Stimulated activated CD8-positive, alpha-beta memory T cell treated with anti-CD3 and anti-CD28 coated beads, Interleukin-12 subunit alpha, Interleukin-12 subunit beta, amount 100 ng/mL, for 24 hours (primary cell): ENCODE results near the gene ISCU.
"Not testable (repeated sequence)": the region's sequence is repeated elsewhere in the genome, so short reads cannot be mapped to it uniquely, and the experiment has no call there.

ENCODE experiments used
- DNase-seq: peaks from one replicate; pipeline ENCODE4 v3.0.0-alpha.2; 2020; ENCODE audit errors: extremely low read depth

The ISCU gene

DNA sequence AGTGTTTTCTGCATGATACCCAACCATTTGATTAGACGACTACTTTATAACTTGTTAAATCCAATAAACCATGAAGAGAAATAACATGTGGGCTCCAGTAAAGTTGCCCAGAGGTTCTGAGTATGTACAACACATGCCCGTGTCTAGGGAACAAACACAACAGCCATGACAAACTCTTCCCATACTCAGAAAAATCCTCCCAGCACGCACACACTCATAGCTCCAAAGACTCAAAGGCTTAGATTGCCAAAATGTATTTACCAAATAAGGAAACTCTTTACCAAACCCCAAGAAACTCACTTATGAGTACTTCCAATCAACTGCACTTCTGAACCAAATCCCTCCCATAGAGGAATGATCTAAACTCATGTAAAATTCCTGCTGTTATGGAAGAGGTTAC, 18.7 kb upstream of the ISCU start:
- DNase-seq, result no peak

DNA sequence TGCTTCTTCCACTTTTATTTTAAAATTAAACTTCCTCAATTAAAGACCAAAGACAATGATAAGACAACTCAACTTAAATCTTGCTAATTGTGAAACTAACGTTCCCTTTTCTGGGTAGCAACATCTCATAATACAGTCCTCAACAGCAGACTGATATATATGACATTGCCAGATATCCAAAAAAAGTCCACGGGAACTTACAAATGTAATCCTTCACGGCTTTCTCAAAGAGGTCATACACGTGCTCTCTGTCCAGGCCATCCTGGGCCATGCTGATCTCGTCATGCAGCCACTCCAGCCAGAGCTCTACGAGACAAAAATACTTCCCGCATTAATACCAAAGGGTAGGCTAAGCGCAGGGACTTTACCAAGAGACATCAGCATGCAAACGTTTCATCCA, 14.7 kb upstream of the ISCU start:
- DNase-seq, result no peak

DNA sequence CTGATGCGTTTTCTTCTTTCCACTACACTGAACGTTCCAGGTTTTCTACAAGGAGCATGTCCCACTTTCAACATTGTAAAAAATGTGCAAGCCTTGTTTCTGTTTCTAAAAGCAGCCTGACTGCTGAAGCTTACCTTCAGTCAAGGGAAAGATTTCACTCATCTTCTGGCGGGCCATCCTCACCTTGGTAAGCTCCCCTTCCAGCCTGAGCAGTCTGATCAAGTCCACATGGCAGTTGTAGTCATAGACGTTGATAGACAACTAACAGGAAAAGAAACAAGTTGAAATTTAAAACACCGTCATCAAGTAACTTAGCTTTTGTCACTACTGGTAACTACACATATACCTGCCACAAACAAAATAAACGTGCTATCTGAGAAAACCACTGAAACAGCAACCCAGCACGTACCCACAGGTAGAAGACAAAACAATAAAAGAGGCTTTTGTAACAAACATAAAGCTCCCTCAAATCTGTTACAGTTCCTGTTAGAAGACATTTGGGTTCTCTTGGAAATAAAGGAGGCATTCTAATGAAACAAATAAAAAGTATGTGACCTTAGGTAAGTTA, 13.4 kb upstream of the ISCU start:
- DNase-seq, result no peak

DNA sequence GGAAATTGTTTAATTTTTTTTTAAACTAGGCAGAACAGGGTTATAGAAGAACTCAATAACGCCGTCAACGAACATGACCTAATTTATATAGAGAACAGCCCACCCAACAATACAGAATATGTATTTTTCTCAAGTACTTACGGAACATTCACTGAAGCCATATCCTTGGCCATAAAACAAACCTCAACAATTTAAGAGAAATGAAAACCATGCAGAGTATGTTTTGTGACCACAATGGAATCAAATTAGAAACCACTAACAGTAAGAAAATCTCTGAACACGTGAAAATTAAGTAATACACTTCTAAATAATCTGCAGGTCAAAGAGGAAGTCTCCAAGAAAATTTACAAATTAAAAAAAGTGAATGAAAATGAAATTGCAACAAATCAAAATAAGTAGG, 10.9 kb upstream of the ISCU start:
- no peak for DNase-seq

DNA sequence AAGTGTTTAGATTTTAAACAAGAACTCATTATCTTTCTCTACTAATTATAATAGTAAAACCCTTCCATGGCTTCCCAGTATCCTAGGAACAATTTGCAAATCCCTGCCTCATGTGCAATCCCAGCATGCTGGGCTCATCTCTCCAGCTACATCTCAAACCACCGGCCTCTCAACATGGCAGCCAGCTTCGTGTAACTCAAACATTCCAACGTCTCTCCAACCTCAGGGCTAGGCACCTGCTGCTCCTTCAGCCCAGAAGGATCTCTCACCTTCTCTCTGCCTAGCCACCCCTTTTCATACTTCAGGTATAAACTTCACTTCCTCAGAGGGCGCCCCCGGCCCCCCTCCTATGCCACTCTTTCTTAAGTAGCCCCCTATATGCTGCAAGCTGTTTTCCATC, 8.6 kb upstream of the ISCU start:
- no peak for DNase-seq

DNA sequence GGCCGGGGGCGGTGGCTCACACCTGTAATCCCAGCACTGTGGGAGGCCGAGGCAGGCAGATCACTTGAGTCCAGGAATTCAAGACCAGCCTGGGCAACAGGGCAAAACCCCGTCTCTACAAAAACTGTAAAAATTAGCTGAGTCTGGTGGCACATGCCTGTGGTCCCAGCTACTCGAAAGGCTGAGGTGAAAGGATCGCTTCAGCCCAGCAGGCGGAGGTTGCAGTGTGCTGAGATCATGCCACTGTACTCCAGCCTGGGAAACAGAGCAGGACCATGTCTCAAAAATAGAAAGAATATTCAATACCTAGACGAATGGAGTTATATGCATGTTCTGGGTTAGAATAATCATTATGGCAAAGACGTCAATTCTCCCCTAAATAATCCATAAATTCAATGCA, 7.0 kb upstream of the ISCU start:
- not testable (repeated sequence) for DNase-seq

DNA sequence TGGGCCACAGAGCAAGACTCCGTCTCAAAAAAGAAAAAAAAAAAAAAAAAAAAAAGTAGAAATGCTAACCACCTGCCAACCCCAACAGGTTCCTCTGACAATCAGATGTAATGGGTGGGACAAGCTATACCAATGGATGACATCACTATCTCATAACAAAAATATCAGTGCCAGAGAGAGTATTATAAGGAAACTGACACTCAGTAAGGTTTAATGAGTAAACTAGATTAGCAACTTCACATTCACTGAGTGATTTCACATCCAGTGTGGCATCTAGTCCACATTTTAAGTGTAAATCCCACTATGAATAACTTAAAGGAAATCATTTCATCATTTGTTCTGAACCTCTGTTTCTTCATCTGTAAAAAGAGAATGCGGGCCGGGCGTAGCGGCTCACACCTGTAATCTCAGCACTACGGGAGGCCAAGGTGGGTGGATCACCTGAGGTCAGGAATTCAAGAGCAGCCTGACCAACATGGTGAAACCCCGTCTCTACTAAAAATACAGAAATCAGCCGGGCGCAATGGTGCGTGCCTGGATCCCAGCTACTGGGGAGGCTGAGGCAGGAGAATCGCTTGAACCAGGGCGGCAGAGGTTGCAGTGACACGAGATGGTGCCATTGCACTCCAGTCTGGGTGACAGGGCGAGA, 3.3 kb upstream of the ISCU start:
- DNase-seq, result no peak

DNA sequence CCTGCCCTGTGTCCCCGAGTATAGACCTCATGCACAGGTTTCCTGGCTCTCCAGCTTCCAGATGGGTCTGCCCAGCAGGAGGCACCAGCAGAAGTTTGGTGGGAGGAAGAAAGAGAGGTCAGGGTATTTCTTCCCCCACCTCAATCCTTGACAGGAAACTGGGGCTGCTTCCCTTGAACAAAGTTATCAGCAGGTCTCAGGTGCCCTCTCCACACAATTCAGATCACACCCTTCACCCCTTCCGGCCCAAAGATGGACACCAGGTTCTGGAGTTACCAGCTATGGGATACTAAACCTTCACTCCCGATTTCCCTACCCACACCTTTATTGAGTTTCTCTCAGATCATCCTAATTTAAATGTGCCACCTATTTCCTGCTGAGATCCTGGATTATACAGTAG, 2.6 kb upstream of the ISCU start:
- DNase-seq, result no peak

DNA sequence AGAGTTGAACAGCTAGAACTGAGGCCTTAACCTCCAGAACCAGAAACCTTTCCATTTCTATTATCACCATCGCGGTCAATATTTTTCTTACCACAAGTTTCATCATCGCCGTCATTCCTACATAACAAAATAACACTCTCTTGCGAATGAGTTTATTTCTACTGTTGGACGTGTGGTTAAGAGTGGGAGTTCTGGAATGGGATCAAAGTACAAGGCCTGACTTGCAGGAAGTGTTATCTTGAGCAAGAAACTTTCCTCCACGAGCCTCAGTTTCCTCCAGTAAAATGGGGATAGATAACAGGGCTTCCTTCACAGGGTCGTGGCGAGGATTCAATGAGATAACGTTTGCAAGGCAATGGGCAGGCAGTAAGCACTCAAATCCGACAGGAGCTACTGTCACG, 2.1 kb upstream of the ISCU start:
- DNase-seq, result no peak

DNA sequence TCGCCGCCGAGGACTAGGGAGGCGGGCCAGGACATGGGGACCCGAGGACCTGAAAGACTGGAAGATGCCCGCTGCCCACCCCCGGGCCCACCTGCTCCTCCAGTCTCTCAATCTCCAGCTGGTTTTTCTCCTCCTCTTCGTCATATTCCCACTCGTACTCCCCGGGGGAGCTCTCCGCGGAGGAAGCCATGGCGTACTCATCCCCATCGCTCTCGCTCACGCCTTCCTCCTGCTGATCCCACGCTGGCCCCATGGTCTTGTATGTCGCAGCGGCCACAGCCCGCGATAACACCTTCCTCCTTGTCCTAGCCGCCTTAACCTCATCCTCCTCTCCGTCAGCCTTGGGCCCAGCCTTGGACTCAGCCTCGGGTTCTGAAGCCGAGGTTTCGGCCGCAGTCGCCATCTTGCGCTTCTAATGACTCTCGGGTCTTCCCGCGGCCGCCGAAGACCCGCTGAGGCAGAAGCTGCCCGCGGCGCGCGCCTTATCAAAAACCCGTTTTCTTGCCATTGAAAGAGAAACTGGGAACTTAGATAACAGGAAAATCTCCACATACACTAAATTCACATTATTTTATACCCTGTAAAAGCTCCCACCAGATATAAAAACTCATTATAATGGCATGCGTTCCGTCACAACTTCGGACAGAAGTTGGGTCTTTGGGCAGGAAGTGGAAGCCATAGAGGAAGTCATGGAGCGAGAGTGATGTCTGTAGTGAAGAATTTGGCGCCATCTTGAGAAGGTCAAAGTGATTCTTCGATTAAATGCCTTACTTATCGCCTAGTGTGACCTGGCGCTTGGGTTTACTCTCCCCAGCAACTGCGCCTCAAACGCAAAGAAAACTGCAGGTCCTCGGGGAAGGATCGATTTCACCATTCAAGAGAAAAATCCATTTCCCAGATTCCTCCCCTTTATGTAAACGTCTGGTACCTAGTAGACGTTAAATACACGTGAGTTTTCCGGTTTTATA, 1.4 kb upstream of the ISCU start, which contains the start of gene SART3:
TSS of gene SART3 (minus strand) at position 422 of the 968 bp plus-strand sequence. CDS start at position 403, 19 bp downstream.
- DNase-seq, result peak; percentile 52

DNA sequence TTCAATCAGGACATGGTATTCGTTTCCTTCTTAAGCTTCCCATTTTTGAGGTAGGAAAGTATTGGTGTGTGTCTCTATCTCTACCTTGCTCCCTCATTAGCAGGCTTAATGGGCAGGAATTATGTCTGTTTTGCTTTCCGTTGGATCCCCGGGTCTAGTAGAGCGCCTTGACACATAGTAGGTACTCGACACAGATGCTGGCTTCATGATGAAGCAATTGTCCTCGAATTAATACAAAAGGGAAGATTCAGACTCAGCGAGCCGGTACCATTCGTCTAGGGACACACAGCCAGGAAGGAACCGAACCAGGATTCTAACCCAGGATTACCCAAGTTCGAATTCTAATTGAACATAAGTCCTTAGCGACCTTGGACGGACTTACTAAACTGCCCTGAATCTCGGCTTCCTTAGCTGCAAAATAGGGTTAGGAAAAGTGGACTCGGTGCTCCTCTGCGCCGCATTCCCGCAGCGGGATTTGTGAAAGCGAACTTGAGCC, 496 bp upstream of the ISCU start:
- DNase-seq, result no peak

DNA sequence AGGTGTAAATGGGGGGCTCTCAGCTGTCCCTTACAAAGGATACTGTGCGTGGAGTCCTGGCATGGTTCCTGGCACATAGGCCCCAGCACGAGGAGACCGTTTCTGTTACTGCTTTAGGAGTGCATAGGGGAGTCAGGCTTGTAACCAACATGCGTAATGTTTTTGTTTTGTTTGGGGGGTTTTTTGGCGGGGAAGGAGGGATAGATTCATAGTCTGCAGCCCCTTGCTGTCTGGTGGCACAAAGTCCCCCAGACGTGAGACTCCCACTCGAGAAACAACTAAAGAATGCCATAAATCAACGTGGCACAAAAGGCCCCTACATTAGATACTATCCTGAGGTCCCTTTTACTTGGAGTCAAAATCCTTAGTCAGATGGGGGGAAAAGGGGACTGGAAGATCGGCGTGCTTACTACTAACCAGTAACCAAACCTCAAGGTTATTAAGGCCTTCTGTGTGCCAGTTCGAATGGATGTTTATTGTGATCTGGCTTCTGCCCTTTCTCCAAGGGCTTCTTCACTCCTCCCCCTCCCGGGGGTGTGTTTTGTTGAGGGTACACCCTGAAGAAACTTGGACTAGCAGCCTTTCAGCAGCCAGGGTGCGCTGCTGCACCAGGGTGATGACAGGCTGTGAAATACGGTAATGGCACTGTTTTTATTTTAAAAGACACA, 874 bp downstream of the ISCU start:
- DNase-seq, result peak; percentile 78

DNA sequence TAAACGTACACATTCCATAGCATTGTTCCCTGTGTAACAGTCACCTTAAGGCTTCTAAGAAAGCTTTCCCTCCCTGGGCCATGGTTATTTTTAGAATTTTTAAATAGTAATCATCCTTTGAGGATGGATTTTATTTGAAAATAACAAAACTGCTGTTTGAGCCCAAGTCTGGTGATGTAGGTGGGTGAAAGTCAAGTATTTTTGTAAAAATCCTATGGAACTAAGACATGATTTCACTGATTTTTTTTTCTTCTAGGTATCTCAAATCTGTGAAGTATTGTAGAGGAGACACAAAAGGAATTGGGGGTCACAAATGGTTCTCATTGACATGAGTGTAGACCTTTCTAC, 1.4 kb downstream of the ISCU start:
- DNase-seq, result no peak

DNA sequence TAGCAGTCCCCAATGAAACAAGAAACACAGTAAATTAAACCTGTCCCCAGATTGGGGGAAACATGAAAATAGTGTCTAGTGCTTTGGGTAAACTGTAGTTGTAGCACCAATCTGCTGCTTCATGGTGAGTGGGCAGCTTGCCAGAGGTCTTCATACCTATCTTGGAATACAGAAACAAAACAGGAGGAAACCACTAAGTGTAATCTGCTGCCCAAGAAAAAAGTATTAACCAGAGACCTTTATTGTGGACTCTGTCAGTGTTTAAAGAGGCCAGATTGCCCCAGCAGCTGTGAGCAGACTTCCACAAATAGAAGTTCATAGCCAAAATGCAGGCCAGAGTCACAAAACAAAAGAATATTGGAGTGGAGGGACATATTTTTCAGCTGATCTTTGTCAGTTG, 2.3 kb downstream of the ISCU start:
- no peak for DNase-seq

DNA sequence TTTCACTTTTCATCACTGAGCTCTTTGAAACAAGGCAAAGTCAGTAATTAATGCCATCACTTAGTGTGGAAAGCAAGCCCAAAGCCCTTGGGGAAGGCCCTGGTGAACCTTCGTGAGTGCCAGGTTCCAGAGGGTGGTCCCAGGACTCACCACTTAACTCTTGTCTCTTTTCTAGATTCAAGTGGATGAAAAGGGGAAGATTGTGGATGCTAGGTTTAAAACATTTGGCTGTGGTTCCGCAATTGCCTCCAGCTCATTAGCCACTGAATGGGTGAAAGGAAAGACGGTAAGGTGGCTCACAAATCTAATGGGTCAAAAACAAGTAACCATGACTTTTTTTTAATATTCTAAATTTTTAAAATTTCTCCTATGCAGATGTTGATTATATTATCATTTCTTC, 2.8 kb downstream of the ISCU start:
- no peak for DNase-seq

DNA sequence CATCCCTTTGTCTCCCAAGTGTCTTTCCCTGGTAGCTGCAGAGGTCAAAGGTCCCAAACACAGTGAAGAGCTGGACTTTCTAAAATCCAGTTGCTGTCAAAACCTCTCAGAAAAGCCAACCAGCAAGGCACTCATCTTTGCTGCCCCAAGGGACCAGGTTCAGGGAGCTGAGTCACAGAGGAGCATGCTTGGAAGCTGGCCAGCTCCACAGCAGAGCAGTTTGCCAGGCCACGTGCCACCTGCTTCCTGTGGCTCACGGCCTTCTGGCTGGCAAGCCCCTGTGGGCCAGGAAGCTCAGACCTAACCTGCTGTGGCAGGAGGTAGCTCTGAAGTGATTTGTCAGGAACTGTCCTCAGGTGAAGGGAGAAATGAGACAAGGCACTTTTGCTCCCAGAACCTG, 3.6 kb downstream of the ISCU start:
- no peak for DNase-seq

DNA sequence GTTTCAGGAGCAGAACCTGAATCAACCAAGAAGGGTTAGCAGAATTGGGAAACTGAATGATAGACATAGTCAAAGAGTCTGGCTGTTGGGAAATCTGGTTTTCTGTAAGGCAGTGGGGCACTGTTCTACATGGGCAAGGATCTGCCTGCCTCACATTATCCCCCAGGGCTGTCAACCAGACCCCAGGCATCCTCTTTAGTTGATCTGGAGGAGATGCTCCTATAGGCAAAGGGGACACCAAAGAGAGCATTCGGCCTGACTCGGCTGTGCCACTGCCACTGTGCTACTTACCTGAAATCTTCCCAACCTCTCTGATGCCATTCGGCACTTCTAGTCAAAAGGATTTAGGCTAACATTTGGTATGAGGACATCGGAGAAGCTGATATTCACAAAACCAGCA, 4.1 kb downstream of the ISCU start:
- DNase-seq, result no peak

DNA sequence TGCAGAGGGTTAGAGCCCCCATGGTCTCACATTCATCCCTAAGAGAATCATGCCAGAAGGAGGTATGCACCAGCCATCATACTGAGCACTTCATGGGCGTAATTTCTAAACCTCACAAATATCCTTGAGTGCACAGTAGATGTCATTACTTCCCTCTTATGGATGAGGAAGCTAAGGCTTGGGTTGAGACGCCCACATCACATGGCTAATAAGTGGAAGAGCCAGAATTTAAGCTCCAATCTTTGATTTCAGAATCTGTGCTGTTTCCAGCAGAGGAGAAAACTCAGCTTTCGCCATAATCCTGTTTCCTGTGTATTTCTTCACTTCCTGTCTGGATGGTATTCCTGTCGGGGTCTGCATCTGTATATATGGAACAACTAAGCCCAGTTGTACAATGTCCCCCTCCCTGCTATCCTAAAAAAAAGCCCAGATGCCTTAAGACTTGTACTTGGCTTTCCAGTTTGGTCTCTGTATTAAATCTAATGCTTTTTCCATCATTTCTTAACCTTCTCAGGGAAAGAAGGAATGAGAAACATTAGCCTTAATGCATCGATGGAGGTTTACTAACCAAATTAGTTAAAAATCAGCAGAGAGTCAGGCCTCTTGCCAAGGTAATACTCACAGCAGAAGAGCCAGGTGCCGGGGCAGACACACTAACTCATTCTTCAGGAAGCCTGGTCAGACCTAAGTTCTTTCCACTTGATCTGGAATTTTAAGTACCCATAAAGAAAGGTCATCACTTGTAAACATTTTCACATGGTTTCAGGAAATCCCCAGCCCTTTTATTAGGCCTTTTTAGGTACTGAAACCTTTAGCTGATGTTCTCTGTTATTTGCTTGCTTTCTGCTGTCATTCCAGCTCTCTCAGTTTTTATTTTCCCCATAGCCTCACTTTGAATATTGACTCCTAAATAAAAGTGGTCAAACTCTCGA, 5.3 kb downstream of the ISCU start:
- DNase-seq, result no peak

DNA sequence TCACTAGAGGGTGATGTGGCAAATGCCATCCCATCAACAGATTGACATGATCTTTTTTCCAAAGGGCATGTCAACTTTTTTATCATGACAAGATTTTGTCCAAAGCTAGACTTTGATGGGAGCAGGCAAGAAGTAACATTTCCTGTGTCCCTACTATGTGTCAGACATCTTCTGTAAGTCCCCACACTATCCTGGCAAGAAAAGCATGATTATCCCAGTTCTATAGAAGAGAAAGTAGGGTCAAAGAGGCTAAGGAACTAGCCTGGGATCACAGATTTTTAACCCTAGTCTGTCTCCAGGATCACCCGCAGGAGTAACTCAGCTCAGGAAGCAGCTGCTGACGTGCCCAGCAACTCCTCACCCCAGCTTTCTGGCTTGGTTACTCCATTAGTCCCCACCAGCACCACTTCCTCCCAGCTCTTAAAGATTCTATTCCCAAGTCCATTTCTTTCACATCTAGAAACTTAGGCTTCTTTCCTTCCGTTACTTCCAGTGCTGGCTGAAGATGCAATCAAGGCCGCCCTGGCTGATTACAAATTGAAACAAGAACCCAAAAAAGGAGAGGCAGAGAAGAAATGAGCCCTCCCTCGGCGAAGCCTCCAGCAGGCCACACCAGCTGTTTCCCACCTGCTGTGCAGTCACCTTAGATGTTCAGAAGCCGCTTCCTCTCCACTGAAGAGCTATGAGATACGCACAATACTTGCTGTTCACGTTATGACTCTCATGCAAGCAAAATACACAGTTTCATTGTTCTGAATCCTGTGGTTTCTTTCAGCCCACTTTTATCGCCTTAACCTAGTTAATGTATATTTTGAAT, 6.2 kb downstream of the ISCU start:
- peak; percentile 37 for DNase-seq
